ENCODE data around the gene LAMTOR5.

DNA sequence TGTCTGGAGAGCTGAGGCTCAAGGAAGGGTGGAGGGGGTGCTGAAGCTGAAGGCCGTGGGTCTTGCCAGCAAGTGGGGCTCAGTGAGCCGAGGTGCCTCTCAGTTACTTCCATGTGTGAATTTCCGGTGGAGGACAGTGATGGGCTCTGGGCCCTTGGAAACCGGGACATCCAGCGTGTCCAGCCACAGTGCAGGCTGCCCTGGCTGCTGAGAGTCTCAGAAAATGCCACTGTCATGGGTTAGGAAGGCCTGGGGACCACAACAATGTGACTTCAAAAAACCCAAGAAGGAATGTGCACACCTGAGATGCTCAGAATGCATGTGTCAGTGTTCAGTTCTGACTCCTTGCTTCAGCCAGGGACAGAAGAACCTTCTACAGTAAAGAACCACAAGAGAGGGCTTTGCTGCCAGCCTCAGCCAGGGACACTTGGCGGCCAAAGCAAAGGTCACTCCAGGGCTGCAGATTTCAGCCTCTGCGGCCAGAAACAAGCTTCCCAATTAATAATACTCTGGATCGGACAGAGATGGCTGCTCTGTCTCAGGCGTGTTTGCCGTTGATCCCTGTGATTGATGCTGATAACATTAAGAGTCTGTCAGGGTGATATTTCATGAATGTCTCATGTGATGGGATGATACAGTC is 12.6 kb upstream of the LAMTOR5 start:
- TF ChIP-seq, protein P1, sequence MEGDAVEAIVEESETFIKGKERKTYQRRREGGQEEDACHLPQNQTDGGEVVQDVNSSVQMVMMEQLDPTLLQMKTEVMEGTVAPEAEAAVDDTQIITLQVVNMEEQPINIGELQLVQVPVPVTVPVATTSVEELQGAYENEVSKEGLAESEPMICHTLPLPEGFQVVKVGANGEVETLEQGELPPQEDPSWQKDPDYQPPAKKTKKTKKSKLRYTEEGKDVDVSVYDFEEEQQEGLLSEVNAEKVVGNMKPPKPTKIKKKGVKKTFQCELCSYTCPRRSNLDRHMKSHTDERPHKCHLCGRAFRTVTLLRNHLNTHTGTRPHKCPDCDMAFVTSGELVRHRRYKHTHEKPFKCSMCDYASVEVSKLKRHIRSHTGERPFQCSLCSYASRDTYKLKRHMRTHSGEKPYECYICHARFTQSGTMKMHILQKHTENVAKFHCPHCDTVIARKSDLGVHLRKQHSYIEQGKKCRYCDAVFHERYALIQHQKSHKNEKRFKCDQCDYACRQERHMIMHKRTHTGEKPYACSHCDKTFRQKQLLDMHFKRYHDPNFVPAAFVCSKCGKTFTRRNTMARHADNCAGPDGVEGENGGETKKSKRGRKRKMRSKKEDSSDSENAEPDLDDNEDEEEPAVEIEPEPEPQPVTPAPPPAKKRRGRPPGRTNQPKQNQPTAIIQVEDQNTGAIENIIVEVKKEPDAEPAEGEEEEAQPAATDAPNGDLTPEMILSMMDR (conservative IDR thresholded peaks at IDR 0.05; ENCODE audit: low read depth, low read length) = no peak
- no peak for TF ChIP-seq EZH2 (IDR thresholded peaks at IDR 0.05; ENCODE audit: borderline replicate concordance, low read depth, low read length, poor library complexity, severe bottlenecking)

All from A673 (cell line).